ENCODE data around the gene CHMP5.

CHMP5 gene

DNA sequence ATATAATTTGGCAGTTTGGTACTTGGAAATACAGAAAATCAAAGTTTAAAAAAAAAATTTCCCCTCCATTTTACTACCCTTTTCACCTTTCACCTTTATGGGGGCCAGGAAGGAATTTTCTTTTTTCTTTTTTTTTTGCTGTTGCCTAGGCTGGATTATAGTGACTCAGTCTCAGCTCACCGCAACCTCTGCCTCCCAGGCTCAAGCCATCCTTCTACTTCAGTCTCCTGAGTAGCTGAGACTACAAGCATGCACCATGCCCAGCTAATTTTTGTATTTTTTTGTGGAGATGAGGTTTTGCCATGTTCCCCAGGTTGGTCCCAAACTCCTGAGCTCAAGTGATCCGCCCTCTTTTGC, 9.1 kb downstream of the CHMP5 start:
- Histone ChIP-seq H3K27me3 (ENCODE audit: control insufficient read depth, insufficient read depth, low read length) (no peaks in the 10 kb centered on the region), H3K4me3 (ENCODE audit: low read length) (no peak overlapping the region), H3K36me3 (ENCODE audit: control insufficient read depth, insufficient read depth, low read length) (peaks cover 21% of the 10 kb centered on the region), H3K4me1 (ENCODE audit: control insufficient read depth, insufficient read depth, low read length) (no peaks in the 10 kb centered on the region), H3K27ac (ENCODE audit: low read length) (no peak overlapping the region), H3K9me3 (ENCODE audit: control insufficient read depth, insufficient read depth, low read length) (no peaks in the 10 kb centered on the region)
- no peak for DNase-seq (ENCODE audit: low read depth, low spot score)
- no CpG with 5 or more reads among the region's 2 CpGs for WGBS (ENCODE audit: insufficient coverage, insufficient read length)

DNA sequence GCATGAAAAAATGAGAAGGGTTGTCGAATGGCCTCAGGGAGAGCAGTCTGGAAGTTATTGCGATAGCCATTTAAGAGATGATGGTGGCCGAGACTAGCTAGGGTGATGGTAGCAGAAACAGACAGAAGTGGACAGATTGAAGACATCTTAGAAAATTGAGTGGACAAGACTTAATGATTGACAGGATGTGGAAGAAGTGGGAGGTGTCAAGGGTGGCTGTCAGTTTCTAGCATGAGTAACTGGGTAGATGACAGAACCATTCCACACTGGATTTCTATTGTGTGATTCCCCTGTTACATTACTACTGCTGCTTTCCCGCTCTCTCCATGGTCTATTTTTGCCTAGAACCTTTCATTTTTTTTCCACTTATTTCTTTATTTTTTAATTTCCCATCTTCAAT, 12.6 kb downstream of the CHMP5 start:
- Histone ChIP-seq H3K36me3 (ENCODE audit: control insufficient read depth, insufficient read depth, low read length) (peaks cover 16% of the 10 kb centered on the region), H3K27ac (ENCODE audit: low read length) (no peak overlapping the region)
- WGBS (ENCODE audit: insufficient coverage, insufficient read length): no CpG with 5 or more reads among the region's 4 CpGs

DNA sequence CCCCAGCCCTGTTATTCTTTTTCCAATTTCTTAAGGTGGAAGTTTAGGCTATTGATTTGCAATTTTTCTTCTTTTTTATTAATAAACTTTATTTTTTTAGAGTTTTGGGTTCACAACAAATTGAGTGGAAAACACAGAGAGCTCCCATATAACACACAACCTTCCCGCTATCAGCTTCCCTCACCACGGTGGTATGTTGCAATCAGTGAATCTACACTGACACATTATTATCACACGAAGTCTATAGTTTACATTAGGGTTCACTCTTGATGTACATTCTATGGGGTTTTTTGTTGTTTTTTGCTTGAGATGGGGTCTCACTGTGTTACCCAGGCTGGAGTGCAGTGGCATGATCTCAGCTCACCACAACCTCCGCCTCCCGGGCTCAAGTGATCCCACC, 20.7 kb downstream of the CHMP5 start:
- no peaks in the 10 kb centered on the region for H3K9me3 ChIP-seq (ENCODE audit: control insufficient read depth, insufficient read depth, low read length)
- H3K36me3 ChIP-seq (ENCODE audit: control insufficient read depth, insufficient read depth, low read length): no peaks in the 10 kb centered on the region; the same call in 1 of the 2 replicates
- no peak overlapping the region for H3K4me3 ChIP-seq (ENCODE audit: low read length)
- no peak overlapping the region for H3K27ac ChIP-seq (ENCODE audit: low read length)
- DNase-seq (ENCODE audit: low read depth, low spot score): no peak
- H3K27me3 ChIP-seq (ENCODE audit: control insufficient read depth, insufficient read depth, low read length): no peaks in the 10 kb centered on the region
- H3K4me1 ChIP-seq (ENCODE audit: control insufficient read depth, insufficient read depth, low read length): no peaks in the 10 kb centered on the region
- no CpG with 5 or more reads among the region's 5 CpGs for WGBS (ENCODE audit: insufficient coverage, insufficient read length)

More for the DNA sequence above, 12.6 kb downstream of the CHMP5 start:
- DNase-seq (ENCODE audit: low read depth, low spot score): no peak
- Histone ChIP-seq H3K4me3 (ENCODE audit: low read length) (no peak overlapping the region), H3K4me1 (ENCODE audit: control insufficient read depth, insufficient read depth, low read length) (no peaks in the 10 kb centered on the region), H3K9me3 (ENCODE audit: control insufficient read depth, insufficient read depth, low read length) (no peaks in the 10 kb centered on the region), H3K27me3 (ENCODE audit: control insufficient read depth, insufficient read depth, low read length) (no peaks in the 10 kb centered on the region)

DNA sequence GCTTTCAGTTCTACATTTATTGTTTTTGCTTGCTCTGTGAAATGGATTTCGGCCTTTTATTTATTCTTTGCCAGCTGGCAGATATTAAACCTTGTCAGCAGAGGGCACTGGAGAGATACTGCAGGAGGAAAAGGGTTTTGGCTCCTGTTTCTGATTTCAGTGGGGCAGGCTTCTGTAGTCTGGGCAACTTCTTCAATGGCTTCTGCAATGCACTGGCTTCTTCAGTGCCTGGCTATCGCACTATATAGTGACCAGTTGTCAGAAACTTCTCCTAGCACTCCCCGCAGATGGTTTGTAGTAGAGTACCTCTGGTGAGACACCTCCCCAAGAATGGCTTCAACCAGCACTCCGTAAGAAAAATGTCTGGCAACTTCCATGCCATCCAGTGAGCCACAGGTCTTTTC, 22.2 kb downstream of the CHMP5 start:
- H3K4me3 ChIP-seq (ENCODE audit: low read length): no peak overlapping the region
- H3K27me3 ChIP-seq (ENCODE audit: control insufficient read depth, insufficient read depth, low read length): no peaks in the 10 kb centered on the region
- no peaks in the 10 kb centered on the region; the same call in 1 of the 2 replicates for H3K36me3 ChIP-seq (ENCODE audit: control insufficient read depth, insufficient read depth, low read length)
- no CpG with 5 or more reads among the region's 4 CpGs for WGBS (ENCODE audit: insufficient coverage, insufficient read length)
- DNase-seq (ENCODE audit: low read depth, low spot score): no peak
- H3K27ac ChIP-seq (ENCODE audit: low read length): no peak overlapping the region
- H3K4me1 ChIP-seq (ENCODE audit: control insufficient read depth, insufficient read depth, low read length): no peaks in the 10 kb centered on the region
- no peaks in the 10 kb centered on the region for H3K9me3 ChIP-seq (ENCODE audit: control insufficient read depth, insufficient read depth, low read length)

DNA sequence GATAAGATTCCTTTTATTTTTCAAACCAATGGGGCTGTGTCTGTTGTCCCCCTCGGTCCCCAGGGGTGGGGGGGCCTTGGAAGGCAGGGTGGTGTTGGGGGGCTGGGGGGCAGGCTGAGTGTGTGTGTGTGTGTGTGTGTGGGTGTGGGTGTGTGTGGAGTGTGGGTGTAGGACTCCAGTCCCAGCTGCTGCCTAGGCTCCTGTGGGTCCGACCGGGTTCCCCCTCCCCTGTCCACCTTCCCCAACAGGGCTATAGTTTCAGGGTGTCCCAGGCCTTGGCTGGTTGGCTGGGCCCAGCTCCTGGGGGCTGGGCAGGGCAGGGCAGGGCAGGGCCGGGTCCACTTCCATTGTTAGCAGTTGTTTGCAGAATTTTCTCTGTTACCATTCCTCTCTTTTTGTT, 23.4 kb downstream of the CHMP5 start:
- Histone ChIP-seq H3K4me3 (ENCODE audit: low read length) (no peak overlapping the region), H3K9me3 (ENCODE audit: control insufficient read depth, insufficient read depth, low read length) (no peaks in the 10 kb centered on the region), H3K36me3 (ENCODE audit: control insufficient read depth, insufficient read depth, low read length) (no peaks in the 10 kb centered on the region), H3K4me1 (ENCODE audit: control insufficient read depth, insufficient read depth, low read length) (no peaks in the 10 kb centered on the region), H3K27ac (ENCODE audit: low read length) (no peak overlapping the region), H3K27me3 (ENCODE audit: control insufficient read depth, insufficient read depth, low read length) (no peaks in the 10 kb centered on the region)
- no CpG with 5 or more reads among the region's 4 CpGs for WGBS (ENCODE audit: insufficient coverage, insufficient read length)
- DNase-seq (ENCODE audit: low read depth, low spot score): no peak

DNA sequence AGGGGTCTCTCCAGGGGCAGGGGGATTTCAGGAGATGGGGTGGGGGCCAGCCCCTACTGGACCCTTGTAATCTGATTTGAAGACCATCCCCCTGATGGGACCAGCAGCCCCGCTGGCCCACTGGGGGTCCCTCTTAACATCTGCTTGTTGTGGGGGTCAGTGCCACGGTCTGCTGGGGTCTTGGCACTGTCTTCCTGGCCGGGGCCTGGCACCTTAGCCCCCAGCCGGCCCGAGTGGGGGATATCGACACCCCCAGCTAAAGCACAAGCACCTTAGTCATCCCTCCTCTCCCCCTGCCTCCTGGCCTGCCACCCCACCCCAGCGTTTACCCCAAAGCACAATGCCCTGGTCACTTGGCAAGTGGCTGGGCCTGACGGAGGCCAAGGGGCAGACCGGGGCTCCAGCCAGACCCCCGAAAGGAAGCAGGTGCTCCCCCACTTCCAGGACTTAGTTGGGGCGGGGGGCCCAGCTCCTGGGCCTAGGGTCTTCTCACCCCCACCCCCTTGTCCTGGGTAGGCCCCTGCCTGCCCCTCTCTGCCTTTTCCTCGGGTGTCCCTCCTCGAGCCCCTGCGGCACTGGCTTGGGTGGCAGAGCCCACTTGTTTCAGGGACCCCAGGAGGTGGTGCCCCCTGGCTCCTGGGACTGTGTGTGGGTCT, 24.1 kb downstream of the CHMP5 start:
- WGBS (ENCODE audit: insufficient coverage, insufficient read length): no CpG with 5 or more reads among the region's 14 CpGs
- no peaks in the 10 kb centered on the region for H3K36me3 ChIP-seq (ENCODE audit: control insufficient read depth, insufficient read depth, low read length)

DNA sequence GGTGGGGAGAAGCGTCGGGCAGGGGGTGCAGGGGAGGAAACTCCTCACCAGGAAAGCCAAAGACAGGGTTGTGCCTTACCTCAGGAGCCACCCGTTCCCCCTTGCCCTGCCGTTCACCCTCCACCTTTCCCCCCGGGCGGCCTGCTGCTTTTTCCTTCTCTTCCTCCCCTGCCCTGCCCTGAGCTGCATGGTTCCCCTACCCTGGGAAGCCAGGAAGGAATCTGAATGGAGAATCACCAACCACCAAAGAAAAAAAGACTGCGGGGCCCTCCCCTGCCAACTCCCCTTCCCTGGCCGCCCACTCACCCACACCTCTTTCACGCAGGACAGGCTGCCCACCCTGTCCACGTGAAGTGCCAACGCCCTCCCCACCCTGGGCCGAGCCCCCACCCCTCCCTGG, 24.6 kb downstream of the CHMP5 start:
- Histone ChIP-seq H3K4me1 (ENCODE audit: control insufficient read depth, insufficient read depth, low read length) (no peaks in the 10 kb centered on the region), H3K27me3 (ENCODE audit: control insufficient read depth, insufficient read depth, low read length) (no peaks in the 10 kb centered on the region), H3K4me3 (ENCODE audit: low read length) (no peak overlapping the region; the same call in 1 of the 2 replicates), H3K36me3 (ENCODE audit: control insufficient read depth, insufficient read depth, low read length) (no peaks in the 10 kb centered on the region), H3K27ac (ENCODE audit: low read length) (no peak overlapping the region), H3K9me3 (ENCODE audit: control insufficient read depth, insufficient read depth, low read length) (no peaks in the 10 kb centered on the region)
- no CpG with 5 or more reads among the region's 12 CpGs for whole genome bisulfite sequencing (ENCODE audit: insufficient coverage, insufficient read length)
- DNase-seq (ENCODE audit: low read depth, low spot score): no peak

More for the DNA sequence above, 24.1 kb downstream of the CHMP5 start:
- H3K4me3 ChIP-seq (ENCODE audit: low read length): no peak overlapping the region
- no peaks in the 10 kb centered on the region for H3K9me3 ChIP-seq (ENCODE audit: control insufficient read depth, insufficient read depth, low read length)
- H3K27ac ChIP-seq (ENCODE audit: low read length): no peak overlapping the region
- no peaks in the 10 kb centered on the region for H3K4me1 ChIP-seq (ENCODE audit: control insufficient read depth, insufficient read depth, low read length)
- no peak for DNase-seq (ENCODE audit: low read depth, low spot score)
- no peaks in the 10 kb centered on the region for H3K27me3 ChIP-seq (ENCODE audit: control insufficient read depth, insufficient read depth, low read length)

DNA sequence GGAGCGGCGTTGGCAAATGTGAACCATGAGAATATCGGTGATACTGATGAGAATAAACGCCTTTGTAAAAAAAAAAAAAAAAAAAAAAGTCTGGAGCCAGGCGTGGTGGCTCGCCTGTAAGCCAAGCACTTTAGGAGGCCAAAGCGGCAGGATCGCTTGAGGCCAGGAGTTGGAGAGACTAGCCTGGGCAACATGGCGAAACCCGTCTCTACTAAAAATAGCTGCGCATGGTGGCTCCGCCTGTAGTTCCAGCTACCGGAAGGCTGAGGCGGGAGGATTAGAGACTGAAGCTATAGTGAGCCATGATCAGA, 25.0 kb downstream of the CHMP5 start:
- Histone ChIP-seq H3K4me3 (ENCODE audit: low read length) (peak overlapping the region; percentile 78; the same call in 1 of the 2 replicates), H3K4me1 (ENCODE audit: control insufficient read depth, insufficient read depth, low read length) (no peaks in the 10 kb centered on the region), H3K27me3 (ENCODE audit: control insufficient read depth, insufficient read depth, low read length) (no peaks in the 10 kb centered on the region), H3K36me3 (ENCODE audit: control insufficient read depth, insufficient read depth, low read length) (no peaks in the 10 kb centered on the region), H3K9me3 (ENCODE audit: control insufficient read depth, insufficient read depth, low read length) (no peaks in the 10 kb centered on the region), H3K27ac (ENCODE audit: low read length) (no peak overlapping the region)
- no CpG with 5 or more reads among the region's 14 CpGs for WGBS (ENCODE audit: insufficient coverage, insufficient read length)
- no peak for DNase-seq (ENCODE audit: low read depth, low spot score)

DNA sequence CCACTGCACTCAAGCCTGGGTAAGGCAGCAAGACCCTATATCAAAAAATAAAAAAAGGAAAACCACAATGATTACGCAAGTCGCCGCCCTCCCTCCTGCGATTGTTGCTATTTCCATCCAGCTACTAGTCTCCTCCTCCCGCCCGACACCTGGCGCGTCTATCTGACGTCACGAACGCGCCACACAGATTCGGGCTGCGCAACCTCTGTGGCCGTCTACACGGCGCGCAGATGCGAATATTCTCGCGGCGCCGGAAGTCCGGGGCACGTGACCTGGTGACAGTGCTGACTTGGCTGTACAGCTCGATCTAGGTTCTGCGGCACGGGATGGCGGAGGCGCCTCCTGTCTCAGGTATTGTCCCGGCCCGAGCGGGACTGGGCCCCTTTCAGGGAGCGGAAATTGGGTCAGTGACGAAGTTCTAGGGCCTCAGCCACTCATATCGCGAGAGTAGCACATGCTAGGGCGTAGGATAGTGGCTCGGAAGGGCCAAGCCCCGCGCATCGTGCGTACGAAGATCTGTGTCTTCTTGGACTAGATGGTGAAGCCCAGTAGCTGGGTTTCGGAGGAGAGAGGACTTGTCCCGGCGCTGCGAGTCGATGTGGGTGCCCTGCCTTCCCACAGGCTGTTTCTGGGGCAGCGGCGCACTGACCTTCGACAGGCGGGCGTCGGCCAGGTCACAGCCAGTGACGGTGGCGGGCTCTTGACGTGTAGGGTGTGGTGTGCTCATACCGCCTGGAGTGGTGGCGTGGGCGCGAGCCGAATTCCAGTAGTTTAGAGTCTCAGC, 25.6 kb downstream of the CHMP5 start, which contains the start of gene NFX1:
TSS of gene NFX1 (plus strand) at position 270 of the 784 bp plus-strand sequence. CDS start at position 327, 57 bp downstream.
- WGBS (ENCODE audit: insufficient coverage, insufficient read length): no CpG with 5 or more reads among the region's 63 CpGs
- Histone ChIP-seq H3K27ac (ENCODE audit: low read length) (no peak within 1 kb of the TSS), H3K36me3 (ENCODE audit: control insufficient read depth, insufficient read depth, low read length) (no peaks in the 10 kb centered on the region), H3K4me3 (ENCODE audit: low read length) (peak within 1 kb of the TSS; percentile 78), H3K9me3 (ENCODE audit: control insufficient read depth, insufficient read depth, low read length) (no peaks in the 10 kb centered on the region), H3K4me1 (ENCODE audit: control insufficient read depth, insufficient read depth, low read length) (no peaks in the 10 kb centered on the region), H3K27me3 (ENCODE audit: control insufficient read depth, insufficient read depth, low read length) (no peaks in the 10 kb centered on the region)
- peak; percentile 92 for DNase-seq (ENCODE audit: low read depth, low spot score)

DNA sequence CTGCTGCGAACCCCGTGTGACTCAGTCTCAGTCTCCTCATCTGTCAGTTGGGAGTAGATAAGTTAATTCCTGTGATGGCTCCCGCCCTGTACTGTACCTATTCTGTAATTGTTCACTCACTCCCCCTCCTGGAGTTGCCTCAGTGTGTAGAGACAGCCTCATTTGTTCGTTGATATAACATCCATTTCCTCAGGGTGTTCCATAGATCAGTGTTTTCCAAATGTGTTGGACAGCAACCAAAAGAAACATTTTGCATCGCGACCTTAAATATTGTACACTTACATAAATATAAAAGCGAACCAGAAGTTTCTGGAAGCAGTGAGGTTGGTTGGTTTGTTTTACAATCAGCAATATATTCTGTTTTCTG, 26.2 kb downstream of the CHMP5 start:
- no peak for DNase-seq (ENCODE audit: low read depth, low spot score)
- H3K9me3 ChIP-seq (ENCODE audit: control insufficient read depth, insufficient read depth, low read length): no peaks in the 10 kb centered on the region
- no CpG with 5 or more reads among the region's 7 CpGs for WGBS (ENCODE audit: insufficient coverage, insufficient read length)
- H3K36me3 ChIP-seq (ENCODE audit: control insufficient read depth, insufficient read depth, low read length): no peaks in the 10 kb centered on the region; the same call in 1 of the 2 replicates
- H3K4me3 ChIP-seq (ENCODE audit: low read length): peak overlapping the region; percentile 78
- H3K27me3 ChIP-seq (ENCODE audit: control insufficient read depth, insufficient read depth, low read length): no peaks in the 10 kb centered on the region
- H3K4me1 ChIP-seq (ENCODE audit: control insufficient read depth, insufficient read depth, low read length): no peaks in the 10 kb centered on the region
- H3K27ac ChIP-seq (ENCODE audit: low read length): no peak overlapping the region
